ENCODE results near the gene CKAP5.

The CKAP5 gene

DNA sequence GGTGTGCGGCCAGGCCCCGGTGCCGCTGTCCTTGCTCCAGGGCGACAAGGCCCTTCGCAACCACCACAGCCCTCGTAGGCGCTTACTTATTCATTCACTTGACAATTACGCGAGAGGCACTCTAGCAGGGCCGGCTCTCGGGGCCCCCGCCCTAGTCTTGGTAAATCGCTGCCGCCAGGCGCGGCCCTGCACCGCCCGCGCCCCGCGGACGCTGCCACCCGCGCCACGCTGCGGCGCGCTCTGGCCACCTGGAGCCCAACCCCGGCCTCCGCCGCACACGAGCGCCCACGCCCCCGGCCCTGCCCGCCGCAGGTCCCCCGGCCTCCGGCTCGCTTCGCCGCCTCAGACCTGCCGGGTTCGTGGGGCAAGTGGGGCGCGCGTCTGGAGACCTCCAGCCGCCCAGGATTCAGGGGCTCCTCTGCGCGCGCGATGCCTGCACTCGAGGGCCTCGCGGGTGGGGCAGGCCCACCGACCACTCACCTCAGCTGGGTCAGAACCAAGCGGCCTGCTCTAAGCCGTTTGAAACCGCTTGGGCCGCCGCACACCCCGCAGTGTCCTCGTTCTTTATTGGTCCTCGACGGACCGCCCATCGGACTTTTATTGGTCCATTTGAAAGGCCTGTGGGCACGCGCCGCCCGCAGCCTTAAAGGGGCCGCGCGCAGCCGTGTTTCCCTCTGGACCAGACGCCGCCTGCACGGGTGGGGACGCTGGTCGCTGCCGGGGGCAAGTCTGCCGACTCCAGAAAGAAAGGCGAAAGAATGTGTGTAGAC is at the start of gene CKAP5:
TSS of gene CKAP5 (minus strand) at position 541 of the 770 bp plus-strand sequence. CDS start 25,049 bp downstream, outside the sequence.
- DNase-seq: peak; percentile 96

DNA sequence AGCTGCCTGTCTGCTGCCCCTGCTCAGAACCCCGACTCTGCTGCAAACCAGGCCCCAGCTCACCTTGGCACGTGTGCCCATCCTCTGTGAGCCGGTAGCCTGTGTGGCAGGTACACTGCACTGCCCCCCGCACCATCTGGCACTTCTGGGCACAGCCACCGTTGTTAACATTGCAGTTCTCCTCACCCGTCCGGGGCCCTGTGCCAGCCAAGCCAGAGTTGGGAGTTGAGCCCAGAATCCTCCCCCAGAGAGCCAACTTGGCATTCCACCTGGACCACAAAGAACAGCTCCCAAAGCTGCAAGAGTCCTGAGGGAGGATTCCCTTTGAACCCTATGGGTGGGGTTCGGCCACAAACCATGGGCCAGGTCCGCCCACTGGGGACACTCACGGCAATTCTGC is 49.7 kb upstream of the CKAP5 start:
- DNase-seq: no peak

DNA sequence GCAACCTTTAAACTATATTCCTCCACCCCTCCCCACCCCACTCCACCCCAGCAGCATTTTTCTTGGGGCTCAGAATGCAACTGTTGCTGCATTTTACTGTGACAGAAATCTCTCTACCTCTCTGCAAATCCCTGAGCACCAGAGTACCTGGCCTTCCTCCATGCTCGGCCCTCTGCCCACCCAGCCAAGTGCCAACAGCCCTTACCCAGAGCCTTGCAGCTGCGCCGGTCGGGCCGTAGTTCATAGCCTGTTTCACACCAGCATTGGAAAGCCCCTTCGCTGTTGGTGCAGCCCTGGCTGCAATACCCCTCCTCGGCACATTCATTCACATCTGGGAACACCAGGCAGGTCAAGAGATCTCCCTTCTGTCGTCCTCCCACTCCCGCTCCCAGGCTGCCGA is 48.9 kb upstream of the CKAP5 start:
- DNase-seq: no peak

GRCh38 chr11:46894506-46894905 is 48.4 kb upstream of the CKAP5 start:
- DNase-seq: no peak

DNA sequence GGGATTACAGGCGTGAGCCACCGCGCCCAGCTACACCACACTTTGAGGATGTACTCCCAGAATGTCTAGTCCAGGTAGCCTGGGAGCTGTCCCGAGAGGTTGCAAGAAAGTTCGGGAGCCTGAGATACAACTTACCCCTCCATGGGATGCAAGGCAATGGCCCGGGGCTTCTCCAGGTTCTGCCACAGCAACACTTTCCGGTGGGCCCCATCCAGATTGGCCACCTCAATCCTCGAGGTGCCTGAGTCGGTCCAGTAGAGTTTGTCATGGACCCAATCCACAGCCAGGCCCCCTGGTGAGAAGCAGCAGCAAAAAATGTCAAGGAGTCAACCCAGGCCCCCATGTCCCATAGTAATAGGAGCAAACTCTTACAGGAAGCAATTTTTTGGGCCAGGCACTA is 46.8 kb upstream of the CKAP5 start:
- DNase-seq: no peak

- no peak for DNase-seq
These were observed 46.0 kb upstream of the CKAP5 start for GRCh38 chr11:46892109-46892508.

- no peak for DNase-seq
These were observed 44.6 kb upstream of the CKAP5 start for GRCh38 chr11:46890665-46891064.

GRCh38 chr11:46889689-46890475 is 43.8 kb upstream of the CKAP5 start:
- peak; percentile 78 for DNase-seq

DNA sequence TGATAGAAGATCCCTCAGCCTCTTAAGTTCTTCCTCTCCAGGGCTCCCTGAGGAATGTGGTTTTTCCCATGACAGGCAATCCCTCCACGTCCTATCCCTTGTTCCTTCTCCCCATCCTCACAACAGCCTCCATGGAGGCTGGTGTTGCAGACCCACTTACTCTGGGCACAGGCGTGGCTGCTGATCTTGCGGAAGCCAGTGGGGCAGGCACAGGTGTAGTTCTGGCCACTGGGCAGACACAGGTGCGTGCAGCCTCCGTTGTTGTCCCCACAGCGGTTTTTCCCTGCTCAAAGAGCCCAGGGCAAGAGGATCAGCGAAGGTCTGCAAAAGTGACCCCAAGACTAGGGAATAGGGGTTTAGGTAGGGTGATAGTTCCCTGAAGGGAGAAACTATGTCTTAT is 43.2 kb upstream of the CKAP5 start:
- DNase-seq: no peak

GRCh38 chr11:46888636-46889035 is 42.6 kb upstream of the CKAP5 start:
- DNase-seq: no peak

GRCh38 chr11:46886211-46886610 is 40.1 kb upstream of the CKAP5 start:
- DNase-seq: no peak

GRCh38 chr11:46879056-46879585 is 33.0 kb upstream of the CKAP5 start:
- no peak for DNase-seq

GRCh38 chr11:46877580-46877979 is 31.5 kb upstream of the CKAP5 start:
- DNase-seq: no peak

DNA sequence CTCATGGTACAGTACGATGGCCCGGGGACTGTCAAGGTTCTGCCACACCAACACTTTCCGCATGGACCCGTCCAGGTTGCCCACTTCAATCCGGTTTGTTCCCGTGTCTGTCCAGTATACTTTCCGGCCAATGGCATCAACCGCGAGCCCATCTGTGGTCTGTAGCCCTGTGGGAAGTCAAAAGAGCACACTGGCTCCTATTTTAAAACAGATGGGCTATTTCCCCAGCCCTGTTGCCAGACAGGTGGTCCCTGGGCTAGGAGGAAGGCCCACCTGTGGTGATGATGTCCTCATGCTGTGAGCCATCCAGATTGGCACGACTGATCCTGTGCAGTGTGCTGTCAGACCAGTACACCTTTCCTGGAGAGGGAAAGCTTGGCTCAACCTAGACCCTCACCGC is 30.4 kb upstream of the CKAP5 start:
- DNase-seq: no peak

DNA sequence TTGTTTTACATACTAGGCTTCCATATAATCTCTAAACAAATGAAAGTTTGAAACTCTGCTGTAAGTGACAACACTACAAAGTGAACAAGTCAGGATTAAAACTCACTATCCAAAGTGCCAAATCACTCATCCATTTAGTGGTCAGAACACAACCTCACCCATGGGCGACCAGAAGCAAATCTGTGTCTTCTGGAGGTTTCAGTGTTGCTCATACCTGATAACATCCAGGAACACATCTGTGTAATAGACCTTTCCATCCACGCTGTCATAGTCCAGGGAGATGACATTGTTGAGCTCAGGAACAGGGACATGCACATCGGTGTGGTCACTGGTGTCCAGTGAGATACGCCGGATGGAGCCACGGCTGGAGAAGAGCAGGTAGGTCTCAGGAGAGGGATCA is 28.5 kb upstream of the CKAP5 start:
- DNase-seq: no peak

DNA sequence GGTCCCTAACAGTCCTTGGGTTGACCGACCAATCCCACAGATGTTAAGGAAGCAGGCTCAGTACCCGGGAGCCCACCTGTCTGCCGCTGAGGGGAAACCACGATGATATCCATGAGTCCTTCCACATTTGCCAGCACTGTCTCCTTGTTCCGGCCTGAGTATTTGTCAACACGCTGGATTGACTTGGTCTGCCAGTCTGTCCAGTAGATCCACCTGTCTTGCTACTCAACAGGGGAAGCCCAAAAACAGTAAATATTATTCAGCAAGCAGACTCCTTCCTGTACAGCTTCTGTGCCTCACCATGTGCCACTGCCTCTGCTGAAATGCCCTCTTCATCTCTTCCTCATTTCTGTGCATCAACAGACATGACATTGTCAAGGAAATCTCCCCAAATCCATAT is 22.8 kb upstream of the CKAP5 start:
- no peak for DNase-seq

GRCh38 chr11:46865340-46865739 is 19.3 kb upstream of the CKAP5 start:
- DNase-seq: no peak

- no peak for DNase-seq
These were observed 14.1 kb upstream of the CKAP5 start for GRCh38 chr11:46860218-46860617.

GRCh38 chr11:46858920-46859546 is 13.0 kb upstream of the CKAP5 start:
- DNase-seq: no peak

DNA sequence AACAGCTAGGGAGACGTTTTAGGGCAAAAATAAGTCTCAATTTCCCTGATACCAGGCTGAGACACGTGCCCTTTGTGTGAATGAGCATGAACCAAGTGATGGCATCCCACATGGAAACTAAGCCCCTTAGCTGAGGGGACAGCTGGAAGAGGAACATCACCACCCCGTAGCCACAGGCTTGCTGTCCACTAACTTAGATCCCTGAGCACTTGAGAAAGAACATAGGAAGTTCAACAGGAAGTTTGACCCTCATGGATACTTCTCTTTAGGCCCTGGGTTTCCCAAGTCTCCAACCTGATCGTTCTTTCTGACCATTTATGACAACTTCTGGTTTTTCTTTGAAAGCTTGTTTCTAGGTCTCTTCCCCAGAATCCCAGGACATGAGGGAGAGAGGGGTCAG is 11.6 kb upstream of the CKAP5 start:
- no peak for DNase-seq

GRCh38 chr11:46856605-46857343 is 10.7 kb upstream of the CKAP5 start:
- DNase-seq: no peak

DNA sequence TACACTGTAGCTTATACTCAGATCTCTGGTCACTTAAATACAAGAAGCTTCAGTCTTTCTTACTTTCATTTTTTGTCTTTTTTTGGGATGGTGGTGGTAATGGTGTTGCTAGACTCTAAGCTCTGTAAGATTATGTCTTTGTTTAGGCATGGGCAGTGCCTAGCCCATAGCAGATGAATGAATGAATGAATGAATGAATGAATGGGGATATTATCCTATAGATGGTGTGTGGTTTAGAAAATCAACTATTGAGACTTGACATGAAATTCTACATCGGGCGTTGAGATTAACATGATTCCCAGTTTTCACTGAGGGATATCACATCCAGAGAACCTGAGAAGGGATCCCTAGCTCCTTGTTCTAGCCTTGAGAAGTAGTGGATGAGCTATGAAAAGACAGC is 9.8 kb upstream of the CKAP5 start:
- DNase-seq: no peak

- no peak for DNase-seq
These were observed 9.1 kb upstream of the CKAP5 start for GRCh38 chr11:46855167-46855566.
